Measurements from ENCODE around the gene OLR1.
A peak's percentile ranks its signal among the peaks of the same experiment; 100 is the strongest.

The OLR1 gene

GRCh38 chr12:10153271-10154144, 18.4 kb downstream of the OLR1 start:
- peak; percentile 8 for DNase-seq (ENCODE audit: low read depth)

DNA sequence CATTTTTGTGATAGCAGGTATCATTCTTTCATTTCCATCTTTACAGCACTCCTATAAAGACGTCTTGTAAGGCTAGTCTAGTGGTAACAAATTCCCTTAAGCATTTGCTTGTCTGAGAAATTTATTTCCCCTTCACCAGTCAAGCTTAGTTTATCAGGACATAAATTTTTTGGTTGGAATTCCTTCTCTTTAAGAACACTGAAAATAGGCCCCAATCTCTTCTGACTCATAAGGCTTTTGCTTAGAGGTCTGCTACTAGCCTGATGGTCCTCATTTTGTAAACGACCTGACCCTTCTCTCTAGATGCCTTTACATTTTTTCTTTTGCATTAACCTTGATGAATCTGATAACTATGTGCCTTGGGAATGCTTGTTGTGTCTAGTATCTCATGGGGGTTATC, 20.3 kb downstream of the OLR1 start:
- no peak for DNase-seq (ENCODE audit: low read depth)

DNA sequence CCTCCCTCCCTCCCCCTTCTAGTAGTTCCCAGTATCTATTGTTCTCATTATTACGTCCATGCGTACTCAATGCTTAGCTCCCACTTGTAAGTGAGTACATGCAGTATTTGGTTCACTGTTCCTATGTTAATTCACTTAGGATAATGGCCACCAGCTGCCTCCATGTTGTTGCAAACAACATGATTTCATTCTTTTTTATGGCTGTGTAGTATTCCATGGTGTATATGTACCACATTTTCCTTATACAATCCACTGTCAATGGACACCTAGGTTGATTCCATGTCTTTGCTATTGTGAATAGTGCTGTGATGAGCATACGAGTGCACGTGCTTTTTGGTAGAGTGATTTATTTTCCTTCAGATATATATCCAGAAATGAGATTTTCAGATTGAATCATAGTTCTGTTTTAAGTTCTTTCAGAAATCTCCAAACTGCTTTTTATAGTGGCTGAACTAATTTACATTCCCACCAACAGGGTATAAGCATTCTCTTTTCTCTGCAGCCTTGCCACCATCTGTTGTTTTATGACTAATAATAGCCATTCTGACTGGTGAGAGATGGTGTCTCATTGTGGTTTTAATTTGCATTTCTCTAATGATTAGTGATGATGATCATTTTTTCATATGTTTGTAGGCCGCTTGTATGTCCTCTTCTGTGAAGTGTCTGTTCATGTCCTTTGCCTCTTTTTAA, 24.1 kb downstream of the OLR1 start:
- DNase-seq (ENCODE audit: low read depth): no peak

- no peak for DNase-seq (ENCODE audit: low read depth)
Measured at GRCh38 chr12:10142976-10143589, 28.8 kb downstream of the OLR1 start.

DNA sequence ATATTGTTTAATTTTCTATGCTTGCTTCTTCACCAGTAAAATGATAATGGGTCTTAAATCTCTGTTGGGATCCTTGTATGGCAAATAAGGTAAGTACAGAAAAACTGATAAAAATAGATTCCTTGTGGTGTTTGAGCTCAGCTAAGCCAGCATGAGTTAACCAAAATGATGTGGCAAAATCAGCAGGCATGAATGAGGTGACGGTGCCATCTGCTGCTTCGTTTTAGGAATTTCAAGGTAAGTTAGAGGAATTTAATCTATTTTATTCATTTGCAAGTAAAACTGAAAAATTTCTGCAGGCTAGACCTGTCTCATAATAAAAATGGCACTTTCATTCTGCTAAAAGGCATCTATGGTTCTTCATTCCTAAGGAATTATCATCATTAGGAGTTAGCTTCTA, 31.9 kb downstream of the OLR1 start:
- DNase-seq (ENCODE audit: low read depth): no peak

GRCh38 chr12:10136637-10137205, 35.2 kb downstream of the OLR1 start:
- no peak for DNase-seq (ENCODE audit: low read depth)

GRCh38 chr12:10135126-10135525, 36.8 kb downstream of the OLR1 start:
- DNase-seq (ENCODE audit: low read depth): no peak

GRCh38 chr12:10132850-10133370, 39.0 kb downstream of the OLR1 start:
- DNase-seq (ENCODE audit: low read depth): no peak

DNA sequence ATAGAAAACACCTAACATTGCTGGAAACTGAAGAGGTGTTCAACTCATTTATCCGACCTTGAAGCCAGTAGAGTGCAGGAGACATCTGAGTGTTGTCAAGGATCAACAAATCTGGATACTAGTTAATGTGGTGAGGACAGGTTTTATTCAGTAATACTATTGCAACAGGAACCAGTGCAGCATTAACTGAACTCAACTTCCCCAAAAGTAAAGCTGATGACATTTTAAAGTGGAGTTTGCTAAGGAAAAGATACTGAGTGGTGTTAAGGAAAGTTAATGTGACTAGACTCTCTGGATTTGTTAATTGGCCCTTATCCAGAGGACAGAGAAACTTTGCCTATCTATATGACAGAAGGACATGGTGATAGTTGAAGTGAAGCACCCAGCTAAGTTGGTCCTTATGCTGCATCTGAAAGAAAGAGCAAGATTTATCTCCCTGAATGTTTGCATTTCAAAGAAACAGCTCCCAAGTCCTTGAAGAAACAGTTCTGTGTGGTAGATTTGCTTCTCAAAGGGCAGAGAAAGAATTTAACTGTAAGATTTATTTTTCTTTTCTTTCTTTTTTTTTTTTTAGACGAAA, 40.7 kb downstream of the OLR1 start:
- DNase-seq (ENCODE audit: low read depth): no peak

DNA sequence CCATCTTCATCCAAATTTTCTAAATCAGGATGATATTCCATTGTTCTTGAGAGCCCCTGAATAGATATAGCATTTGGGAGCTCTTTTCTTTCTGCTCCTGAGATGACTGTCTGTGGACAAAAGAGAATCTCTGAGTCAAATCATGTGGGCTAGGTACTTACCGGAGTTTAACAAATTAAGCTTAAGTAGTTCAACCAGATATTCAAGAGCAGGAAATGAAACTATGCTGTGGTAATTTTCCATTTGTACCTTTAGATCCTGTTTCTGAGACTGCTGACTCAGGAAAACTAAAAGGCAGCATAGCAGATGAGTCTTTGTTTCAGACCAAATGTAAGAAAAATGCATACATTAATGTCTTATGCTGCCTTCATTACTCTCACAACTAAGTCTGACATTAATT, 41.9 kb downstream of the OLR1 start, which contains the start of gene CLEC7A:
CLEC7A (minus strand) TSS at position 158 of the 400 bp plus-strand sequence; CDS start at position 41, 117 bp downstream.
- DNase-seq (ENCODE audit: low read depth): no peak

DNA sequence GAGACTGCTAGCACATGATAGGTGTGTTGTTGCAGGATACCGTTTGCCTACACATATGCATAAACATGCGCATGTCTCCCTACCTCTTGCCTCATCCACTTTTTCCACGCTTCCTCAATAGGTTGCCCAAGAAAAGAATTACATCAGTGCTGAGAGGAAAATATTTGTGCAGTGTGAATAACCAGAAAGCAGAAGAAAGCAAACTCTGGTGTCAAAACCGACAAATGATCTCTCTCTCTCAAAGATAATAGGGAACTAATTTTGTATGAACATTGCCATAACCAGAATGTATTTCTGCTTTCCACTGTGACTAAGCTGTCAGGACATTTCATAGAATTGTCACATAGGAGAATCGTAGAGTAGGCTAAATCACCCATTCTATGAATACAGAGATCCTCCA, 43.2 kb downstream of the OLR1 start:
- DNase-seq (ENCODE audit: low read depth): no peak

DNA sequence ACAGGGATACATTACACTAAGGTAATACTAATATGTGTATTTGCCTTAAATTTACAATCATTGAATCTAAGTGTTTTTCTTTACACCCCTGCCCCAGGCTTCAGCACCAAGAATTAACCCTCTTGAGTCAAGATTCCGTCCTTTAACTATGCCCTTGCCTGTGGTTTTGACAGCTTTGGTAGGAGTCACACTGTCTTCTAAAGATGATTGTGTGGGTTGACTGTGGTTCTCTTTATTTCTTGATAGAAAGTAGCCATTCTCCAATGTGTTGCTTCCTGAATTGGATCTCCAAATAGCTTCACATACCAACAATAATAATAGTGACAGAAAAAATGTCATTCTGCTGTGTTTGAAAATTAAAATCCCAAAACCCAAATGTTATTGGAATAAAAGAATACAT, 45.5 kb downstream of the OLR1 start:
- DNase-seq (ENCODE audit: low read depth): no peak

DNA sequence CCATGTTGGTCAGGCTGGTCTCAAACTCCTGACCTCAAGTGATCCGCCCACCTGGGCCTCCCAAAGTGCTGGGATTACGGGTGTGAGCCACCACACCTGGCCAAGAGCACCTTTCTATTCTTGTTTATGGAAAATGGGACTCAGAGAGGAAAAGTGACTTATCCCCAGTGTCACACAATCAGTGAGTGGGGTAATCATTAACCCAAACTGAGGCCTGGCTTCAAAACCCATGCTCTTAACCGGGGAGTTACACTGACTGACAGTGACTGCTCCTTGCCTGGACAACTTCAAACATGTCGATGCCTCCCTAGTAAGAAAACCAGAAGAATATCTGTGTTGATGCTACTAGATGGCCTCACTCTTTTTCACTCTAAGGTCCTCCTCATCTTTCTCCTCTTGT, 49.2 kb downstream of the OLR1 start:
- no peak for DNase-seq (ENCODE audit: low read depth)

DNA sequence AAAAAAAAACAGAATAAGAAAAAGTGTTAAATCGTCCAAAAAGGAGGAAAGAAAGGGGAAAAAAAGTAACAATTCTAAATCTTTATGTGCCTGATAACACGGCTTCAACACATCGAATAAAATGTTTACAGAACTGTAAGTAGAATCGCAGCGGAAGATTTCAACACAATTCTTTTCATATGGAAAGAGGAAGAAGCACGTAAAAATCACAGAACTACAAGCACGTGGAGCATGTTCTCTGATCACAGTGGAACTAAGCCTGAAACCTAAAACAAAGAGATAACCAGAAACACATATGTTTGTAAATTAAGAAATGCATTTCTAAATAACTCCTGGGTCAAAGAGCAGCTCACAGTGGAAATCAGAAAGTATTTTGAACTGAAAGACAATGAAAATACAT, 50.7 kb downstream of the OLR1 start:
- DNase-seq (ENCODE audit: low read depth): no peak

DNA sequence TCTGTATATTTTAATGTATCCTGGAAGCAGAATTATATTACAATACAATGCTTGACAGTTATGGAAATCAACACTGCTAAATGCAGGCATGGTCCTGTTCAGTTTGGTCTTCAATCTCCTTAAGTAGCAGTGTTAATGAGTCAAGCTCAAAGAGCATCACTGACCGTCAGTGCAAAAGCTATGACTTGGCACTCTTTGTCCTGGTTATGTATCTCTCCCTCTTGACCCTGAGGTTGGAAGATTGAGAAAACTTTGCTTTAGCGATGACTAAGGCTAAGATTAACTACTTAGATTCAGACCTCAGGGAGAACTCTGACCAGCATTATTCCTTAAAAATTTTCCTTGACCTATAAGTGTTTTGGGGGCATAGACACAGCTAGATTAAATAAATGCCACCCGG, 52.9 kb downstream of the OLR1 start:
- no peak for DNase-seq (ENCODE audit: low read depth)

GRCh38 chr12:10115890-10116289, 56.0 kb downstream of the OLR1 start:
- no peak for DNase-seq (ENCODE audit: low read depth)

DNA sequence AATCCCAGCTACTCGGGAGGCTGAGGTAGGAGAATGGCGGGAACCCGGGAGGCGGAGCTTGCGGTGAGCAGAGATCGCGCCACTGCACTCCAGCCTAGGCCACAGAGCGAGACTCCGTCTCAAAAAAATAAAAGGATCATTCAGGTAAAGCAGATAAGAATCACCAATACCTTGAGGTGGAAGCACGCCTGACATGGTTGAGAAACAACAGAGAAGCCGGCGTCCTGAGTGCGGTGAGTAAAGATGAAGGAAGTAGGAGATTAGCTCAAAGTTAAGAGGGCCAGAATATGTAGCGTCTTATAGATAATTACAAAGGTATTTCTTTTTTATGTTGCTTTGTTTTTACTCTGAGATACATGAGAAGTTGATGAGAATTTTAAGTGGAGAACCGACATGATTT, 56.6 kb downstream of the OLR1 start:
- DNase-seq (ENCODE audit: low read depth): no peak

- DNase-seq (ENCODE audit: low read depth): no peak
Measured at GRCh38 chr12:10113920-10114319, 58.0 kb downstream of the OLR1 start.

- no peak for DNase-seq (ENCODE audit: low read depth)
Measured at GRCh38 chr12:10113075-10113474, 58.9 kb downstream of the OLR1 start.

- no peak for DNase-seq (ENCODE audit: low read depth)
Measured at GRCh38 chr12:10111451-10111850, 60.5 kb downstream of the OLR1 start.

GRCh38 chr12:10110256-10110844, 61.6 kb downstream of the OLR1 start:
- no peak for DNase-seq (ENCODE audit: low read depth)
